Liver (tissue), 9 donors: Measurements from ENCODE around the gene OXCT1. TPM values are rescaled to one million over a fixed set of nuclear protein-coding genes. Genes with fewer than 3 reads are reported as not detected.

Experiments
- DNase-seq: peaks from one replicate; pipeline ENCODE4 v3.0.0-alpha.2; 2017; ENCODE audit warnings: low spot score
- H3K27ac ChIP-seq, 2 donors: one replicate each; pipeline ENCODE4 v1.7.0; 2013; ENCODE audit warnings: inconsistent platforms in 2 of 2, low read length in 2 of 2, control low read depth in 1 of 2, low read depth in 1 of 2, mild to moderate bottlenecking in 1 of 2
- H3K27me3 ChIP-seq, 4 donors: one replicate each; pipeline versions ENCODE4 v1.6.1 to v1.7.0; 2013; ENCODE audit warnings: low read length in 3 of 4, inconsistent platforms in 1 of 4, mild to moderate bottlenecking in 1 of 4, moderate library complexity in 1 of 4; ENCODE audit not compliant: control insufficient read depth in 4 of 4, insufficient read depth in 4 of 4
- H3K36me3 ChIP-seq, 4 donors: one replicate each; pipeline versions ENCODE4 v1.6.1 to v1.7.0; 2013; ENCODE audit warnings: low read length in 3 of 4, mild to moderate bottlenecking in 3 of 4, low read depth in 1 of 4, moderate library complexity in 1 of 4; ENCODE audit not compliant: control insufficient read depth in 4 of 4, insufficient read depth in 3 of 4
- H3K4me1 ChIP-seq, 4 donors: one replicate each; pipeline versions ENCODE4 v1.6.1 to v1.7.0; 2013; ENCODE audit warnings: low read length in 3 of 4, mild to moderate bottlenecking in 3 of 4, moderate library complexity in 1 of 4; ENCODE audit not compliant: control insufficient read depth in 4 of 4, insufficient read depth in 4 of 4
- H3K4me3 ChIP-seq, 3 donors: one replicate each; pipeline versions ENCODE4 v1.6.1 to v1.7.0; 2013; ENCODE audit warnings: low read length in 3 of 3, control low read depth in 1 of 3, low read depth in 1 of 3, mild to moderate bottlenecking in 1 of 3
- H3K9ac ChIP-seq, 2 donors: one replicate each; pipeline ENCODE4 v1.7.0; 2013; ENCODE audit warnings: low read length in 2 of 2, mild to moderate bottlenecking in 2 of 2, moderate library complexity in 2 of 2, control low read depth in 1 of 2, low read depth in 1 of 2
- H3K9me3 ChIP-seq, 4 donors: one replicate each; pipeline versions ENCODE4 v1.6.1 to v1.7.0; 2013; ENCODE audit warnings: low read length in 3 of 4; ENCODE audit not compliant: control insufficient read depth in 4 of 4
- FOXA1 ChIP-seq: IDR thresholded peaks from 2 replicates; pipeline ENCODE4 v1.6.1; 2016; ENCODE audit warnings: antibody characterized with exemption
- FOXA2 ChIP-seq: IDR thresholded peaks from 2 replicates; pipeline ENCODE4 v1.6.1; 2016; ENCODE audit warnings: antibody characterized with exemption
- GABPA ChIP-seq, 2 donors: IDR thresholded peaks in 1 of 2; conservative IDR thresholded peaks in 1 of 2; 2 replicates each; pipeline ENCODE4 v1.6.1; 2016; ENCODE audit warnings: antibody characterized with exemption in 2 of 2, mild to moderate bottlenecking in 1 of 2, moderate library complexity in 1 of 2
- HNF4G ChIP-seq: IDR thresholded peaks from 2 replicates; pipeline ENCODE4 v1.6.1; 2016; ENCODE audit warnings: antibody characterized with exemption
- JUND ChIP-seq, 2 donors: IDR thresholded peaks; 2 replicates each; pipeline ENCODE4 v1.6.1; 2016; ENCODE audit warnings: antibody characterized with exemption in 2 of 2
- NR2F2 ChIP-seq: IDR thresholded peaks from 2 replicates; pipeline ENCODE4 v1.6.1; 2016; ENCODE audit warnings: antibody characterized with exemption
- RAD21 ChIP-seq, 2 donors: IDR thresholded peaks; 2 replicates each; pipeline ENCODE4 v1.6.1; 2016; ENCODE audit warnings: antibody characterized with exemption in 2 of 2, mild to moderate bottlenecking in 2 of 2
- RXRA ChIP-seq, 2 donors: IDR thresholded peaks; 2 replicates each; pipeline ENCODE4 v1.6.1; 2017 to 2018; ENCODE audit warnings: antibody characterized with exemption in 2 of 2, mild to moderate bottlenecking in 1 of 2
- SP1 ChIP-seq: IDR thresholded peaks from 2 replicates; pipeline ENCODE4 v1.6.1; 2018; ENCODE audit warnings: antibody characterized with exemption, mild to moderate bottlenecking
- YY1 ChIP-seq: IDR thresholded peaks from 2 replicates; pipeline ENCODE4 v1.6.1; 2016; ENCODE audit warnings: antibody characterized with exemption, mild to moderate bottlenecking
- WGBS: extraction: QIAGEN DNeasy Blood & Tissue Kit; methylation state at CpG from one replicate; pipeline ENCODE4 v1.1.7; 2013; 5-methylcytosine and 5-hydroxymethylcytosine counted together
- polyA plus RNA-seq, 2 donors: library from polyadenylated mRNA; stranded (reverse) in 1 of 2; unstranded in 1 of 2; fragments of 200-250 nt in 1 of 2; fragments of >200 nt in 1 of 2; fragmentation: Nextera tagmentation in 1 of 2; extraction: Ambion mirVana in 1 of 2; gene quantifications; one replicate each; pipeline versions ENCODE4 v1.2.1 to v1.2.3, GENCODE V29; 2013 to 2015
- total RNA-seq, 2 donors: library from RNA; depleted of rRNA; stranded (reverse); fragments of >200 nt; gene quantifications; one replicate each; pipeline ENCODE4 v1.2.3, GENCODE V29; 2014
- TF ChIP-seq, protein P1 (sequence below): IDR thresholded peaks from 2 replicates; pipeline ENCODE4 v1.6.1; 2016; ENCODE audit warnings: antibody characterized with exemption, mild to moderate bottlenecking
- TF ChIP-seq, protein P2 (sequence below): IDR thresholded peaks from 2 replicates; pipeline ENCODE4 v1.6.1; 2016; ENCODE audit warnings: antibody characterized with exemption
- donor health status: healthy.
- donor health status: healthy.
- donor health status: healthy.
- donor health status: healthy.
- donor health status: healthy.

OXCT1 gene
- total and polyA plus RNA-seq, 4 donors: 0.72 to 10.7 (median 1.1) TPM

DNA sequence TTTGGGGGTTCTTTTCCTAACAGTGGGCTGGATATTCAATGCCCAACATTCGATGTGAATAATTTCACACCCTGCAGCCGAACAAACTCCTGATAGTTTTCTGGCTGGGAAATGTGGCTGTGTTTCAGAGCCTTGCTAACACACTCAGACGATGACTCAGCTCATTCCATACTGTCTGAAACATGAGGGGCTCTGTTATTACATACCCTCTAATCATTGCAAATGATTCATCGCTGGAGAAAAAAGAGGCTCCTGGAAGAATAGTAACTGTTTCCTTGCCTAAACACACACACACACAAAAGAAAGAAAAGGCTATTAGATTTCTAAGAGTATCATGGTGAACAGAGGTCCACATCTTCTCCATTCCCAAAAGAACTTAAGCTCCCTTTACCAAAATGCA is 75.8 kb downstream of the OXCT1 start:
- Histone ChIP-seq H3K4me3 (no peak overlapping the region), H3K27me3 (peaks cover 0 to 8% (median 0%) of the 10 kb centered on the region in 4 donors), H3K27ac (no peak overlapping the region), H3K9me3 (no peaks in the 10 kb centered on the region), H3K36me3 (no peaks in the 10 kb centered on the region), H3K9ac (no peak overlapping the region), H3K4me1 (no peaks in the 10 kb centered on the region)
- DNase-seq: no peak
- WGBS: 80% methylated on average over 4 of the region's 4 CpGs
- TF ChIP-seq YY1: no peak
- TF ChIP-seq HNF4G: no peak

DNA sequence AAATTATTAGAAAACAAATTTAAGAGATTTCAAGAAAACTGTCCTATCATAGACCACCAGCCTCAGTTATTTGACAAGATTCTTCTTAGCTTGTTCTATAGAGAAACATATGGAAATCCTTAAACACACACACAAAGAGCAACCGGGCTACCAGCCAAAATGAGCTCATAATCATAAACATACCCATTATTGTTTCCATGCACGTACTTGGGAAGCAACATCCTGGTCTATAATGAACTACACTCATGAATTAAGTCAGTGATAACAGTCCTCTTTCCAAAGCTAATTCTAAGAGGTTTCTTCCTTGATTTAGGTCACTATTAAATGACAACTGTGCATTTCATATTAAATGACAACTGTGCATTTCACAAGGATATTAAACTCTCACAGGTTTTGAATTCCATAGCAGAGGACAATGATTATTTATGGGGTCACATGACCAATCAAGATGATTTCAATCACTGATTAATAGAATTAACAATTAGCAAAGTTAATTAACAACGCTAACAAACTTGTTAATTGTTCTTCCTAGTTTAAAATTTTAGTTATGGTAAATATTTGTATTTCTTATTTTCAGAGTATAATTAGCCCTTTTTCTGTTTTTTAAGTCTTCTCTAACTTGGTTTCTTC is 77.0 kb downstream of the OXCT1 start:
- Histone ChIP-seq H3K4me1 (no peaks in the 10 kb centered on the region), H3K9me3 (no peaks in the 10 kb centered on the region), H3K36me3 (no peaks in the 10 kb centered on the region), H3K9ac (no peak overlapping the region), H3K27ac (no peak overlapping the region), H3K4me3 (no peak overlapping the region), H3K27me3 (peaks cover 0 to 8% (median 0%) of the 10 kb centered on the region in 4 donors)
- DNase-seq: no peak
- 80% methylated on average over 3 of the region's 3 CpGs for WGBS
- TF ChIP-seq JUND (IDR thresholded peaks at IDR 0.05) (no peak), GABPA (IDR thresholded peaks at IDR 0.05 in 1 of 2, conservative IDR thresholded peaks at IDR 0.05 in 1 of 2) (no peak), FOXA2 (no peak), NR2F2 (no peak), RXRA (IDR thresholded peaks at IDR 0.05) (no peak), FOXA1 (no peak)
- TF ChIP-seq, protein P1, sequence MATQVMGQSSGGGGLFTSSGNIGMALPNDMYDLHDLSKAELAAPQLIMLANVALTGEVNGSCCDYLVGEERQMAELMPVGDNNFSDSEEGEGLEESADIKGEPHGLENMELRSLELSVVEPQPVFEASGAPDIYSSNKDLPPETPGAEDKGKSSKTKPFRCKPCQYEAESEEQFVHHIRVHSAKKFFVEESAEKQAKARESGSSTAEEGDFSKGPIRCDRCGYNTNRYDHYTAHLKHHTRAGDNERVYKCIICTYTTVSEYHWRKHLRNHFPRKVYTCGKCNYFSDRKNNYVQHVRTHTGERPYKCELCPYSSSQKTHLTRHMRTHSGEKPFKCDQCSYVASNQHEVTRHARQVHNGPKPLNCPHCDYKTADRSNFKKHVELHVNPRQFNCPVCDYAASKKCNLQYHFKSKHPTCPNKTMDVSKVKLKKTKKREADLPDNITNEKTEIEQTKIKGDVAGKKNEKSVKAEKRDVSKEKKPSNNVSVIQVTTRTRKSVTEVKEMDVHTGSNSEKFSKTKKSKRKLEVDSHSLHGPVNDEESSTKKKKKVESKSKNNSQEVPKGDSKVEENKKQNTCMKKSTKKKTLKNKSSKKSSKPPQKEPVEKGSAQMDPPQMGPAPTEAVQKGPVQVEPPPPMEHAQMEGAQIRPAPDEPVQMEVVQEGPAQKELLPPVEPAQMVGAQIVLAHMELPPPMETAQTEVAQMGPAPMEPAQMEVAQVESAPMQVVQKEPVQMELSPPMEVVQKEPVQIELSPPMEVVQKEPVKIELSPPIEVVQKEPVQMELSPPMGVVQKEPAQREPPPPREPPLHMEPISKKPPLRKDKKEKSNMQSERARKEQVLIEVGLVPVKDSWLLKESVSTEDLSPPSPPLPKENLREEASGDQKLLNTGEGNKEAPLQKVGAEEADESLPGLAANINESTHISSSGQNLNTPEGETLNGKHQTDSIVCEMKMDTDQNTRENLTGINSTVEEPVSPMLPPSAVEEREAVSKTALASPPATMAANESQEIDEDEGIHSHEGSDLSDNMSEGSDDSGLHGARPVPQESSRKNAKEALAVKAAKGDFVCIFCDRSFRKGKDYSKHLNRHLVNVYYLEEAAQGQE: no peak
- TF ChIP-seq, protein P2, sequence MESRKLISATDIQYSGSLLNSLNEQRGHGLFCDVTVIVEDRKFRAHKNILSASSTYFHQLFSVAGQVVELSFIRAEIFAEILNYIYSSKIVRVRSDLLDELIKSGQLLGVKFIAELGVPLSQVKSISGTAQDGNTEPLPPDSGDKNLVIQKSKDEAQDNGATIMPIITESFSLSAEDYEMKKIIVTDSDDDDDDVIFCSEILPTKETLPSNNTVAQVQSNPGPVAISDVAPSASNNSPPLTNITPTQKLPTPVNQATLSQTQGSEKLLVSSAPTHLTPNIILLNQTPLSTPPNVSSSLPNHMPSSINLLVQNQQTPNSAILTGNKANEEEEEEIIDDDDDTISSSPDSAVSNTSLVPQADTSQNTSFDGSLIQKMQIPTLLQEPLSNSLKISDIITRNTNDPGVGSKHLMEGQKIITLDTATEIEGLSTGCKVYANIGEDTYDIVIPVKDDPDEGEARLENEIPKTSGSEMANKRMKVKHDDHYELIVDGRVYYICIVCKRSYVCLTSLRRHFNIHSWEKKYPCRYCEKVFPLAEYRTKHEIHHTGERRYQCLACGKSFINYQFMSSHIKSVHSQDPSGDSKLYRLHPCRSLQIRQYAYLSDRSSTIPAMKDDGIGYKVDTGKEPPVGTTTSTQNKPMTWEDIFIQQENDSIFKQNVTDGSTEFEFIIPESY: no peak

DNA sequence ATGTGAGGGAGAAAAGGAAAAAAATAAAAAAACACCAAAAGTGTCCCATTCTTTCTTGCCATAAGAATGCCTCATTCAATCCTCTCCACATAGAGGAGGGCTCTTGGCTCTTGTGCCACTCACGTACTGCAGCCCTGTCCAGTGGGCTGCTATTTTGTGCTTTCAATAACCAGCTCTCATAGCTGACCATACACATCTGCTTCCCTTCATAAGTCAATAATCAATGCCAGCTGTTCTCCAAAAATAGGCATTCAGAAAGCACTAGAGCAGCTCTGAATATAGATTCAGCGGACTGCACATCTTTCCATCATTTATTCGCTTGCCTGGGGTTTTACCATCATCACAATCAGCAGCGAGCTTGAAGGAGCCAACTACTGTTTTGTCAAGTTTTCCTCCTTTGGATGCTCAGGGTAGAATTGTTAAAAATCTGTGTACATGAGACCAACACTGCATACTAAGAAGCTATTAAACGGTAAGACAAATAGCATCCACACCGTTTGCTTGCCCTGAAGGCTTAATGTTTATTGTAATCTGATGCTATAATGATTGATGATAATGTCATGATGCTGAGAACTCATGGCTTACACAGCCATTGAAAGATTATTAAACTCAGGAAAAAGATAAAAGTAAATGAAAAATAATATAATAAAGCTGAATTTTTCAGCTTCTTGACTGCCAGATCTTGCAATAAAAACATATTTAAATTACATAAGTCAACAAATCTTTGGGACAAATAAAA is 80.0 kb downstream of the OXCT1 start:
- Histone ChIP-seq H3K9me3 (no peaks in the 10 kb centered on the region), H3K9ac (no peak overlapping the region), H3K27me3 (peaks cover 0 to 8% (median 0%) of the 10 kb centered on the region in 4 donors), H3K4me3 (no peak overlapping the region), H3K27ac (no peak overlapping the region), H3K36me3 (no peaks in the 10 kb centered on the region), H3K4me1 (no peaks in the 10 kb centered on the region)
- WGBS: 88% methylated on average over 6 of the region's 6 CpGs
- no peak for DNase-seq
- no peak for TF ChIP-seq SP1
- no peak for TF ChIP-seq RAD21 (IDR thresholded peaks at IDR 0.05)
